ENCODE data around the gene ACHE. TPM values are rescaled to one million over a fixed set of nuclear protein-coding genes. Genes with fewer than 3 reads are reported as not detected.

The ACHE gene
- total RNA-seq, 1 donor from 2014 or later, result 16.1 TPM

DNA sequence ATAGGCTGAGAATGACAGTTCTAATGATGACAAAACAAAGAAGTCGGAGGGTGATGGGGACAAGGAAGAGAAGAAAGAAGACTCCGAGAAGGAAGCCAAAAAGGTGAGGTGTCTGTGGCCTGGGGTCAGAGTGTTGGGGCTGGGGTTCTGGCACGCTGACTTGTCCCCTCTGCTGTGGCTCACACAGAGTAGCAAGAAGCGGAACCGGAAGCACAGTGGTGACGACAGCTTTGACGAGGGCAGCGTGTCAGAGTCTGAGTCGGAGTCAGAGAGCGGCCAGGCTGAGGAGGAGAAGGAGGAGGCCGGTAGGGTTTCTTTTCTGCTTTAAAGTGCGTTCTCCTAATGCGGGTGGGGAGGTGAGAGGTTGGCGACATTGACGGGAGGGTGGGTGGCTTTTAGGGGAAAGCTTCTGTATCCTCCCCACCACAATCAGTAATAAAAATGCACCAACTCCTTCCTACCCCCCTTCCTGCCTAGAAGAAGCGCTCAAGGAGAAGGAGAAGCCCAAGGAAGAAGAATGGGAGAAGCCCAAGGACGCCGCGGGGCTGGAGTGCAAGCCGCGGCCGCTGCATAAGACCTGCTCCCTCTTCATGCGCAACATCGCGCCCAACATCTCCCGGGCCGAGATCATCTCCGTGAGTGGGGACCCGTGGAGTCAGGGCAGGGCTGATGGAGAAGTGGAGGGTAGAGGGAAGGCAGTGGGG is 10.8 kb downstream of the ACHE start:
- DNase-seq, result no peak

DNA sequence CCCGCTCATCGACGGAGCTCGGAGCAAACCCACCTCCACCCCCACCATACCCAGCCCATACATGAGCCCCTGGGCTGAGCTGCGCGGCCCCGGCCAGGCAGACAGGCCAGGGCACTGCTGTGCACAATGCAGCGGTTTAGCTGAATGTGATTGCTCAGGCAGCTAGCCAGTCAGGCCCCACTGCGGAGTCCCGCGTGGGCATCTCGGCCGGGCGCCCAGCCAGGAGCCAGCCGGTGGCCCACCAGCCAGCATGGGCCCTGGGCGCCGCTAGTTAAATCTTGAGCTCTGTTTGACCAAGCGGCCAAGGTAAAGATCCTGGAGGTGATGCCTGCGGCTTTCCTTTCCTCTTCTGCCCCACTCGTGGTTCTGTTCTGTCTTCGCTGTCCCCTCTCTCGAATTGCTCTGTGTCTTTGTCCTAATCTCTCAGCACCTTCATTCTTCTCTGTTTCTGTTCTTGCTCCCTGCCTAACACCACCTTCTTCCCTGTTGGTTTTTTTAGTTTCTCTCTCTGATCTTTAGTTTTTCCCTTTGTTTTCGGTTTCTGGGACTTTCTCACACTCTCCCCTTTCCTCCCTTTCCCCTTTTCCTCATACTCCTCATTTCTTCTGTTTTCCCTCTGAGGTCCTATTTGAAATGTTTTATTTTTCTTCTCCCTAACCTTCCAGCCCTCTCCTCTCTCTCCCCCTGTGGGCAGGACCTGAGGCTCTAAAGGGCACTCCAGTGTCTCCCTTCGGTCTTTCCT is 12.7 kb downstream of the ACHE start:
- no peak for DNase-seq

DNA sequence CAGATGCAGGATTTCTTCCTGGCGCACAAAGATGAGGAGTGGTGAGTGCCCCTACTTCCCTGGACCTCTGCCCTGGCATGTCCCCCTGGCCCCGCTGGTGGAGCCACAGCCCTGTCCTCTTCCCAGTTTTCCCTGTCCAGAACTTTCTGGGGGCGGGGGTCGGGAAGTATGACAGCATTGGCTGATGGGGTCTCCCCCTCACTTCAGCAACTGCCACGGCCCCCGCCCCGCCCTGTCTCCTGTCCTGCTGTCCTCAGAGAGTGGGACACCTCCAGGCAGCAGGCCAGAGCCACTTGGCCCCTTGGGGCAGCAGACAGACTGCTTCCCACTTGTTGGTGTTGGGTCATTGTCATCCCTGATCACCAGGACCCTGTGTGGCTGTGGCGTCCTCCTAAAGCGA is 13.5 kb downstream of the ACHE start:
- no peak for DNase-seq

DNA sequence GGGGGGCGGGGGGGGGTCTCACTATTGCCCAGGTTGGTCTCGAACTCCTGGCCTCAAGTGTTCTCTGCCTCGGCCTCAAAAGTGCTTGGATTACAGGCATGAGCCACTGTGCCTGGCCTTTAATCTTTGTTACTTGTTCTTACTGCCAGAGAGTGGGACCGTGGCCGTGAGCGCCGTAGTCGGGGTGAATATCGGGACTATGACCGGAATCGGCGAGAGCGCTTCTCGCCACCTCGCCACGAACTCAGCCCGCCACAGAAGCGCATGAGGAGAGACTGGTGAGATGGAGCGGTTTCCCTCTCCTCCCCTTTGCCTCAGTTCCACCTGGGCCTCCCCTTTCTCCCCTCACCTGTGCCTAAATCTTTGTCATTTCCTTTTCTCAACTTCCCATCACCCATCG is 14.6 kb downstream of the ACHE start:
- no peak for DNase-seq

DNA sequence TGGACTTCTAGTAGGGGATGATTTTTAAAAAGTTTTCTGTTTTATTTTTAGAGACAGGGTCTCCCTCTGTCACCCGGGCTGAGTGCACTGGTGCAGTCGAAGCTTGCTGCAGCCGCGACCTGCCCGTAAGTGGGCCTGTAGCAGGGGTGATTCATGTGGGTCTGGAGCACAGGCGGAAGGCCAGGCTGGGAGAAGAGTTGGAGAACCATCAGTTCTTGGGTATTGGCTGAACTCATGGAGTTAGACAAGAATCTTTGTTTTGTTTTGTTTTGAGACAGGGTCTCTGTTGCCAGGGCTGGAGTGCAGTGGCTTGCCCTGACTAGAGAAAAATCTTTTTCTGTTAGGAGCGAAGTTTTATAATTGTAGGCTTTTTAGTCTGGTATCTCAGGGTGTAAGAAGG is 15.0 kb downstream of the ACHE start:
- no peak for DNase-seq

DNA sequence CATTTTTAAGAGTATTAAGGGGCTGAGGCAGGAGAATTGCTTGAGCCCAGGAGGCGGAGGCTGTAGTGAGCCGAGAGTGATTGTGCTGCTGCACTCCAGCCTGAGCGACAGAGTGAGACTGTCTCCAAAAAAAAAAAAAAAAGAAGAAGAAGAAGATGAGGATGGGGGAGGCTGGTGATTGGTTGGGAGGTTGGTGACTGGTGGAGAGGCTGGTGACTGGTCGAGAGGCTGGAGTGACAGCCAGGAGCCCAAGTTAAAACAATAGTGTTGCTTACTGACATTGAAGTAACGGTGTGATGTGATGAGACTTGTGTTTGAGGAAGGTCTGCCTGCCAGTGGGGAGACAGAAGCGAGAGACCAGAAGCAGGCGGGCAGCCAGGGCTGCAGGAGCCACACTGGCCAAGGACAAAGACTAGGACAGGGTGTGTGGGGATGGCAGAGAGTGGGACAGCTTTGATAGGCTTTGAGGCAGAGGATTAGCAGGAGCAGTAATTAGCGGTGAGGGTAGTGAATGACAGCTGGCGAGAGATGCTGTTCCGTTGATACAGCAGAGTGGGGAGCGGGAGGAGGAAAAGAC is 15.9 kb downstream of the ACHE start:
- DNase-seq, result no peak

DNA sequence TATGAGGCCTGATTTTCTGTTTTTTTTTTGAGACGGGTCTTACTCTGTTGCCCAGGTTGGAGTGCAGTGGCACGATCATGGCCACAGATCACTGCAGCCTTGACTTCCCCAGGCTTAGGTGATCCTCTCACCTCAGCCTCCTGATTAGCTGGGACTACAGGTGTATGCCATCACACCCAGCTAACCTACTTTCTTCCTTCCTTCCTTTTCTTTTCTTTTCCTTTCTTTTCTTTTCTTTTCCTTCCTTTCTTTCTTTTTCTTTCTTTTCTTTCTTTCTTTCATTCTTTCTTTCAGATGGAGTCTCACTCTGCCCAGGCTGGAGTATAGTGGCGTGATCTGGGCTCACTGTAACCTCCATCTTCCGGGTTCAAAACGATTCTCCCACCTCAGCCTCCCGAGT is 17.0 kb downstream of the ACHE start:
- no peak for DNase-seq

DNA sequence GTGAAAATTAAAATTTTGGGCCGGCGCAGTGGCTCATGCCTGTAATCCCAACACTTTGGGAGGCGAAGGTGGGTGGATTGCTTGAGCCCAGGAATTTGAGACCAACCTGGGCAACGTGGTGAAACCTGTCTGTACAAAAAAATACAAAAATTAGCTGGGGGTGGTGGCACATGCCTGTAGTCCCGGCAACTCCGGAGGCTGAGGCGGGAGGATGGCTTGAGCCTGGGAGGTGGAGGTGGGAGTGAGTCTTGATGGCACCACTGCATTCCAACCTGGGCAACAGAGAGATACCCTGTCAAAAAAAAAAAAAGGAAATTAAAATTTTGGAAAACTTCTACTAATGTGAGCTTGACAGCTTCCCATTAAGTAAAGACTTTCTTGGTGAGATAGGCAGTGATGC is 17.7 kb downstream of the ACHE start:
- no peak for DNase-seq

DNA sequence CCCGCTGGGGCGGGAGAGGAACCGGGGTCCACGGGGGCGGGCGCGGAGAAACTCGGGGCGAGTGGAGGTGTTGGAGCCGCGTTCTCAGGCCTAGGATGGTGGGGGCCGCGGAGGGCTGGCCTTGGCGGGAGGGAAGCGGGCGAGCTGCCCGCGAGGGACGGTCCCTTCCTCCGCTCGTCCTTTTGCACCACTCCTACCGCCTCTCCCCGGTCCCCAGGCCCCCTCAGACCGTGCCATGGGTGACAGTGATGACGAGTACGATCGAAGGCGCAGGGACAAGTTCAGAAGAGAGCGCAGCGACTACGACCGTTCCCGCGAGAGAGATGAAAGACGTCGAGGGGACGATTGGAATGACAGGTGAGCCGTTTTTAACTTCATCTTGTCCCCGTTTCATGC is 20.3 kb downstream of the ACHE start:
- DNase-seq, result no peak

DNA sequence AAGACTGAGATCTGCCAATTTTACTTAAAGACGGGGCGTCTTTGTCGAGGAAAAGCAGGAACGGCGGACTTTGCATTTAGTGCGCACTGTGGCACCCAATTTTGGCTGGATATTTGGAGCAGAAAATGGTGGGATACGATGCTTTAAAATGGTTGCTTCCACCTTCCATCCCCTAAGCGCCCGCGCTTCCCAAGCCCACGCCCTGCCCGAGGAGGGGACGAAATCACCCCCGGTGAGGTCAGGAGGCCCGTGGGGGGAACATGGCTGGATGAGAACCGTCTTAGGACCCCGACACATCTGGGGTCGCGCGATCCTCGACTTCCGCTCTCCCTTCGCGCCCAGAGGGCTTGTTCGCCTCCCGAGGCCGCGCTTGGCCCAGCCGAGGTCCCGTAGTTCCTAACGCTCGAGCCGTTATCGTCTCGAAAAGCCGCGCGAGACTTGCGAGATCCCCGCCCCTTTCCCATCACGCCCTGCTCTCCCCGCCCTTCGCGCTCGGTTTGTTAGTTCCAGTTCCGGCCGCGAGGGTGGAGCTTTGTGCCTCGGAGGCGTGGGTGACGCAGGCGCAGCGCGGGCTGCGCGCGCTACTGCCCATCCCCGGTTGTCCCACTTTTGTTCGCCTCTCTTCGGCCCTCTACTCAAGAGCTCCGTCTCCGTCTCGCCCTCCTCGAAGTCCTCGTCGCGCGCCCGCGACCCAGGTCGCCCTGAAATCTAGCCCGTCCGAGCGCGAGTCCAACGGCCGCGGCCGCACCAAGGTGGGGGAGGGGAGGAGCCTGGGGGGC is 20.9 kb downstream of the ACHE start, which contains the start of gene SRRT:
SRRT (plus strand) TSS at position 527 of the 779 bp plus-strand sequence. CDS start 488 bp downstream, outside the sequence.
- peak; percentile 97 for DNase-seq

DNA sequence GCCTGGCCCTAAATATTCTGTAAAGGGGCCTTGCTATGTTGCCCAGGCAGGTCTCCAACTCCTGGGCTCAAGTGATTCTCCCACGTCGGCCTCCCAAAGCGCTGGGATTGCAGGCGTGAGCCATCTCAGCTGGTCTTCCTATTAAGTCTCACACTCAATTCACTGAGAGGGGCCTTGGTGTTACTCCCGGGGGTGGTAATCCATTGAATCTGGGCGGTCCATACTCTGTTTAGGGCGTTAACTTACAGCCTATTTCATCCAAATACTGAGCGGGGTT is 21.4 kb downstream of the ACHE start:
- DNase-seq, result no peak

DNA sequence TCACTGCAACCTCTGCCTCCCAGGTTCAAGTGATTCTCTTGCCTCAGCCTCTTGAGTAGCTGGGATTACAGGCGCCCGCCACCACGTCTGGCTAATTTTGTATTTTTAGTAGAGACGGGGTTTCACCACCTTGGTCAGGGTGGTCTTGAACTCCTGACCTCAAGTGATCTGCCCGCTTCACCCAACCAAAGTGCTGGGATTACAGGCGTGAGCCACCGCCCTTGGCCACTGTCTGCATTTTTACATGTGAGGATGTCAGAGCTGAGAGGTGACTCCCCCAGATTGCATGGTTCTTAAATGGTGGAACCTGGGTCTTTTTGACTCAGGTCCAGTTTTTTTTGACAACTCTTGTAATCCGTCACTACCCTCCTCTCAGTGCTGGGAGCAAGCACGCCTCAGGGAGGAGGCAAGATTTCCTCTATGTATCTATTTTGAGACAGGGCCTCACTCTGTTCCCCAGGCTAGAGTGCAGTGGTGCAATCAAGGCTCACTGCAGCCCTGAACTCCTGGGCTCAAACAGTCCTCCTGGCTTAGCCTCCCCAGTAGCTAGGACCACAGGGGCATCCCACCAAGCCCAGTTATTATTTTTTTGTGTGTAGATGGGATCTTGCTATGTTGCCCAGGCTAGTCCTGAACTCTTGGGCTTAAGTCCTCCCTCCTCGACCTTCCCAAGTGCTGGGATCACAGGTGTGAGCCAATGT is 21.9 kb downstream of the ACHE start:
- no peak for DNase-seq

DNA sequence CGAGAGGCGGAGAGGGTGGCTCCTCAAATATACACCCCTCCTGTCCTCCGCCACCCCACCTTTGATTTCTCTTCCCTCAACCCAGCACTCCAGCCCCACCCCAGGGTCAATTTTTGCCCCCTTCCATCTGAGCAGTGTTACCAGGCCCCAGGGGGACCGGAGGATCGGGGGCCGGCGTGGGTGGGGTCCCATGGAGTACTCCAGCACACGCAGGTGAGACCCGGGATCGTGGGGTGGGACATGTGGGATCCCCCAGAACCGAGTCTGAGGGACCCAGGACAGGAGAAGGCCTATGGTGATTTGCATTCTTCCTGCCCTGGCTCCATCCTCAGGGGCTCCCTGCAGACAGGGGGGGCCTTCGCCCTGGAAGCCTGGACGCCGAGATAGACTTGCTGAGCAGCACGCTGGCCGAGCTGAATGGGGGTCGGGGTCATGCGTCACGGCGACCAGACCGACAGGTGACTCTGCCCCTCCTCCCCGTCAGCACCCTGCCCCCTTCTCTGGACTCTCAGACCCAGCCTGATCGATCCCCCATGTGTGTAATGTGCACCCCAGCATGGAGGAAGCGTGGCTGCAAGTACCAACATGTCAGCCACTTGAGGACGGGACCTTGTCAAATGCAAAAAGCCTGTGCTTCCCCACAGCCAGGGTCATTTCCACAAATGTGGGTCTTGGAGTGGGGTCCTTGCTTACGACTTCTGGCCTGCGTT is 27.8 kb downstream of the ACHE start:
- no peak for DNase-seq

DNA sequence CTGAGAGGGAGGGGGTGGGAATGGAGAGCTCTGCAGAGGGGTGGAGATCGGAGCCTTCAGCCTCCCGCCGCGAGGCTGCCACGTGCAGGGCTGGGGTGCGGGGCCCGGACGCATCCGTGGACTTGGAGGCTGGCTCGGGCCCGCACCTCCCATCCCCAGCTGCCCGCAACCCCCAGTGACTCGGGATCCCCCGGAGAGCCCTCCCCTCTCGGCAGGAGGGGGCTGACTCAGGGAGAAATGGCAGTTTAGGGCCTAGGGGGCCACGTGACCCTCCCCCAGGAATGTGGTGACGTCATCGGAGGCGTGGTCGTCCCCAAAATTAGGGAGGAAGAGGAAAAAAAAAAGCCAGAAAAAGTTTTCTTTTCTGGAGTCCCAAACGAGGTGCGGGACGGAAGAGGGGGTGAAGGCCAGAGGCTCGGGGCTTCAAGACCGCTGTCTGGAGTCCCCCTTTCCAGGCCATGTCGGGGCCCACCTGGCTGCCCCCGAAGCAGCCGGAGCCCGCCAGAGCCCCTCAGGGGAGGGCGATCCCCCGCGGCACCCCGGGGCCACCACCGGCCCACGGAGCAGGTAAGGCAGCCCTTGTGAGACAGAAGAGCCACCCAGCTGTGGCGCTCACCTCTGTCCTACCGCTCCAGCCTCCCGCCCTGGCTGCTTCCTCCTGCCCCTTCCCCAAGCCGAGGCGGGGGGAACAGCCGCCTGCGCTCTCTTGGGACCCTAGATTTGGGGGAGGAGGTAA is 28.5 kb downstream of the ACHE start, which contains the start of gene TRIP6:
TRIP6 (plus strand) TSS at position 348 of the 736 bp plus-strand sequence; CDS start at position 459, 111 bp downstream.
- peak; percentile 48 for DNase-seq

DNA sequence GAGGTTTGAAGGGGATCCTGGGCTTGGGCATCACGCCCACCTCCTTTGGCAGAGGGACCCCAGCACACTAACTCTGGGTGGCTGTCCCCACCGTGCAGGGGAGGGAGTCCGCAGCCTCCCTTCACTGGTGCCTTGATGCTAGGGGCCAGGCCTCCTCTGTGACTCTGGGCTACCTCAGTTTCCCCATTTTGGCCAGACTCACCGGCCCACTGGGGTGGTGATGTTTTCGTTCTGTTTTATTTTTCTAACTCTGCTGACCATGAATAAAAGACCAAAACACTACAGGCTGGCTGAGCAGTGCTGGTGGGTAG is 29.0 kb downstream of the ACHE start:
- no peak for DNase-seq

DNA sequence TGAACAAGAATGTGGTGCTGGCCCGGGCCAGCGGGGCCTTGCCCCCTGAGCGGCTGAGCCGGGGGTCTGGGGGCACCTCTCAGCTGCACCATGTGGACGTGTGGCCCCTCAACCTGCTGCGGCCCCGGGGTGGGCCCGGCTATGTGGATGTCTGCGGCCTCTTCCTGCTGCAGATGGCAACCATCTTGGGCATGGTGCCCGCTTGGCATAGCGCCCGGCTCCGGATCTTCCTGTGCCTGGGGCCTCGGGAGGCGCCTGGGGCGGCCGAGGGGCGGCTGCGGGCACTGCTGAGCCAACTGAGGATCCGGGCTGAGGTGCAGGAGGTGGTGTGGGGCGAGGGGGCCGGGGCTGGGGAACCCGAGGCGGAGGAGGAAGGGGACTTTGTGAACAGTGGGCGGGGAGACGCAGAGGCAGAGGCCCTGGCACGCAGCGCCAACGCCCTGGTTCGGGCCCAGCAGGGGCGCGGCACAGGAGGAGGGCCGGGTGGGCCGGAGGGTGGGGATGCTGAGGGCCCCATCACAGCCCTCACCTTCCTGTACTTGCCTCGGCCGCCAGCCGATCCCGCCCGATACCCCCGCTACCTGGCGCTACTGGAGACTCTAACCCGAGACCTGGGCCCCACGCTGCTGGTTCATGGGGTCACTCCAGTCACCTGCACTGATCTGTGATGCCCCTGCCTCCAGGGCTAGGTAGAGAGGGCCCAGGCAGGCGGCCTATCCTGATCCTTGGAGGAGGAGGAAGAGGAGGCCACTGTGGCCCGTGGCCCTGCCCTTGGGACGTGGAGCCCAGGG is 29.6 kb downstream of the ACHE start:
- peak; percentile 53 for DNase-seq

DNA sequence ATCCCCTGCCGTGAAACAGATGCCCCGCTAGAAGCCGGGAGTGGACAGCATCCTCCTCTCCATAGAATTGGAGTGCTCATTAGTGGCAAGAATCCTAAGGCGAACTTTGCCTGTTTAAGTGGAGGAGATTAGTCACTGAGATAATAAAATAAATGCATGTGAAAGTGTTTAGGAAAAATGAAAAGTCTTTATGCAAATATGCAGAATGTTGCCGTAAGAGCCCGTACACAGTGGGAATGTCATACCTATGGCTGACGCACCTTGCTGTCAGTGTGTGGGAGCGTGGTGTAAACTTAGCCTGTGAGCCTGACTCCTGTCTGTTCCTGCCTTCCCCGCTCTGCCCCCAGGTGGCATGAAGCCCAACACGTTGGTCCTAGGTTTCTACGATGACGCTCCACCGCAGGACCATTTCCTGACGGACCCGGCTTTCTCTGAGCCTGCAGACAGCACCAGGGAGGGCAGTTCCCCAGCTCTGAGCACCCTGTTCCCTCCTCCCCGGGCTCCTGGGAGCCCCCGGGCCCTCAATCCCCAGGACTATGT is 30.2 kb downstream of the ACHE start:
- DNase-seq, result no peak

DNA sequence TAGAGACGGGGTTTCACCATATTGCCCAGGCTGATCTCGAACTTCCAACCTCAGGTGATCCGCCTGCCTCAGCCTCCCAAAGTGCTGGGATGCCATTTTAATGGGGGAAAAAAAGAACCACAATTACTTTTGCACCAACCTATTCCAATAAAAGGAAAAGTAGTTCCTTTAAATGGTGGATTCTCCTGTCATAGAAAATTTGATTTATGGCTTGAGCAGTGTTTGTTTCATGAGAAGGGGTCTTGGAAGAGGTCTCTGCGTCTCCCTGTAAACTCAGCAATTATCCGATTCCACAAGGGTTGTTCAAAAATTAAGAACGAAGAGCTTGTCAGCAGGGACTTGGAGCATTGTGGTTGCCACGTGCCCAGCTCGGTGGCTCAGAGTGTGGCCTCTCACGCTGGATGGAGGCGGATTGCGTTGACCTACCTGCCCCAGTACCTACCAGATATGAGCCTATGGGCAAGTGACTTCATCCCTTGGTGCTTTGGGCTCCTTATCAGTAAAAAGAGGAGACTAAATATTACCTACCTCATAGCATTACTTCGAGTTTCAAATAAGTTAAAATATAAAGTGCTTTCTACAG is 31.3 kb downstream of the ACHE start:
- no peak for DNase-seq

DNA sequence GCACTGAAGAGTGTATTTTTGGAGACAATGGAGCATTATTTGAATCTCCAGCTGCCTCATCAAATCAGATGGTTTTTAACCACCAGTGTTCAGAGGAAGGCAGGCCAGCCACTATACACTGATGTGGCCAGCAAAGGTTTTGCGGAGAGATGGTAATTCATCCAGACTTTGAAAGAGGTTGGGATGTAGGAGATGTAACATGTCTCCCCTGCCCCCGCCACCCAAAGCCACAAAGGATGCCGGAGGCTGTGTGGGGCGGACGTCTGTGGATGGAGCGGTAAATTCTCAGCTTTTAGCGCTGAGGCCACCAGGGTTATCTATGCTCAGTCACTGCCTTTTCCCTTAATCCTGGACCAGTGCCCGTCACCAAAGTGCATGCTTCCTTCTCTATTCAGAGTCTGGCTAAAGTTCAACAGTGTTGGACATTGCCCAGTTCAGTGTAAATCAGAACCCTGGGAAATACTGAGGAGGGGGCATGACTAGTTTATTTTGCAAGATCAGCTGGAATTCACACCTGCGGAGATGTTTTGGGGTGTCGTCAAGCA is 32.2 kb downstream of the ACHE start:
- no peak for DNase-seq

All from occipital lobe (tissue), 2 donors.